HUES64 (cell line): Measurements from ENCODE around the gene SLC6A11.

Experiments used
- H3K27ac ChIP-seq: 2 replicates; pipeline ENCODE4 v1.7.0; 2013; ENCODE audit warnings: low read depth, low read length, inconsistent platforms
- H3K27me3 ChIP-seq: 2 replicates; pipeline ENCODE4 v1.6.1; 2013; ENCODE audit warnings: mild to moderate bottlenecking, low read length; ENCODE audit not compliant: insufficient read depth
- H3K36me3 ChIP-seq: 2 replicates; pipeline ENCODE4 v1.6.1; 2013; ENCODE audit warnings: mild to moderate bottlenecking, low read length; ENCODE audit not compliant: insufficient read depth
- H3K4me1 ChIP-seq: 2 replicates; pipeline ENCODE4 v1.6.1; 2013; ENCODE audit warnings: mild to moderate bottlenecking, low read length, moderate library complexity; ENCODE audit not compliant: insufficient read depth
- H3K4me3 ChIP-seq: 2 replicates; pipeline ENCODE4 v1.5.1; 2013; ENCODE audit warnings: mild to moderate bottlenecking, low read length, moderate library complexity
- H3K9ac ChIP-seq: 2 replicates; pipeline ENCODE4 v1.6.1; 2013; ENCODE audit warnings: mild to moderate bottlenecking, low read depth, low read length
- H3K9me3 ChIP-seq: 2 replicates; pipeline ENCODE4 v1.6.1; 2013; ENCODE audit warnings: low read depth, low read length; ENCODE audit not compliant: insufficient read depth
- WGBS: fragments of 150-250, 120-280 bp; methylation state at CpG from one replicate; pipeline ENCODE4 v1.1.7; 2013; ENCODE audit warnings: missing lambda C conversion rate; 5-methylcytosine and 5-hydroxymethylcytosine counted together

Gene SLC6A11

GRCh38 chr3:10867384-10867783 is 51.4 kb downstream of the SLC6A11 start:
- H3K36me3 ChIP-seq = no peaks in the 10 kb centered on the region
- peaks cover 87% of the 10 kb centered on the region for H3K27me3 ChIP-seq
- H3K4me1 ChIP-seq = no peaks in the 10 kb centered on the region
- H3K9ac ChIP-seq = no peak overlapping the region
- no peak overlapping the region for H3K4me3 ChIP-seq
- WGBS = 51% methylated on average over 5 of the region's 5 CpGs
- H3K9me3 ChIP-seq = no peaks in the 10 kb centered on the region
- H3K27ac ChIP-seq = no peak overlapping the region

- WGBS = 74% methylated on average over 6 of the region's 7 CpGs
- H3K4me1 ChIP-seq = no peaks in the 10 kb centered on the region
- peaks cover 89% of the 10 kb centered on the region for H3K27me3 ChIP-seq
- no peak overlapping the region for H3K4me3 ChIP-seq
- H3K9ac ChIP-seq = no peak overlapping the region
- H3K27ac ChIP-seq = no peak overlapping the region
- H3K9me3 ChIP-seq = no peaks in the 10 kb centered on the region
- no peaks in the 10 kb centered on the region for H3K36me3 ChIP-seq
These were observed 53.4 kb downstream of the SLC6A11 start for GRCh38 chr3:10869460-10869859.

- Histone ChIP-seq H3K27ac (no peak overlapping the region), H3K4me3 (no peak overlapping the region), H3K27me3 (peaks cover 92% of the 10 kb centered on the region), H3K9ac (no peak overlapping the region), H3K36me3 (no peaks in the 10 kb centered on the region), H3K9me3 (no peaks in the 10 kb centered on the region), H3K4me1 (no peaks in the 10 kb centered on the region)
- WGBS = 88% methylated on average over 1 of the region's 1 CpG
These were observed 54.3 kb downstream of the SLC6A11 start for GRCh38 chr3:10870296-10870695.

GRCh38 chr3:10873415-10873814 is 57.4 kb downstream of the SLC6A11 start:
- peaks cover 96% of the 10 kb centered on the region for H3K27me3 ChIP-seq
- H3K9ac ChIP-seq = no peak overlapping the region
- H3K4me3 ChIP-seq = no peak overlapping the region
- WGBS = 82% methylated on average over 5 of the region's 5 CpGs
- no peak overlapping the region for H3K27ac ChIP-seq
- no peaks in the 10 kb centered on the region for H3K36me3 ChIP-seq
- H3K4me1 ChIP-seq = no peaks in the 10 kb centered on the region
- no peaks in the 10 kb centered on the region for H3K9me3 ChIP-seq

- Histone ChIP-seq H3K27ac (no peak overlapping the region), H3K9ac (no peak overlapping the region), H3K27me3 (peaks cover 95% of the 10 kb centered on the region), H3K36me3 (no peaks in the 10 kb centered on the region), H3K4me3 (no peak overlapping the region), H3K9me3 (no peaks in the 10 kb centered on the region), H3K4me1 (no peaks in the 10 kb centered on the region)
- WGBS = 83% methylated on average over 3 of the region's 3 CpGs
These were observed 59.9 kb downstream of the SLC6A11 start for GRCh38 chr3:10875914-10876313.

GRCh38 chr3:10876661-10877060 is 60.6 kb downstream of the SLC6A11 start:
- Histone ChIP-seq H3K4me3 (no peak overlapping the region), H3K27me3 (peaks cover 94% of the 10 kb centered on the region), H3K9me3 (no peaks in the 10 kb centered on the region), H3K27ac (no peak overlapping the region), H3K9ac (no peak overlapping the region), H3K36me3 (no peaks in the 10 kb centered on the region), H3K4me1 (no peaks in the 10 kb centered on the region)
- WGBS = 88% methylated on average over 1 of the region's 4 CpGs

GRCh38 chr3:10882851-10883250 is 66.8 kb downstream of the SLC6A11 start:
- no peak overlapping the region for H3K27ac ChIP-seq
- peaks cover 39% of the 10 kb centered on the region for H3K27me3 ChIP-seq
- H3K9me3 ChIP-seq = no peaks in the 10 kb centered on the region
- no peaks in the 10 kb centered on the region for H3K36me3 ChIP-seq
- no peak overlapping the region for H3K9ac ChIP-seq
- 93% methylated on average over 14 of the region's 14 CpGs for WGBS
- H3K4me3 ChIP-seq = no peak overlapping the region
- no peaks in the 10 kb centered on the region for H3K4me1 ChIP-seq

GRCh38 chr3:10883478-10884234 is 67.6 kb downstream of the SLC6A11 start:
- H3K9me3 ChIP-seq = no peaks in the 10 kb centered on the region
- H3K4me3 ChIP-seq = no peak overlapping the region
- no peak overlapping the region for H3K9ac ChIP-seq
- H3K27me3 ChIP-seq = peaks cover 34% of the 10 kb centered on the region
- no peaks in the 10 kb centered on the region for H3K4me1 ChIP-seq
- H3K27ac ChIP-seq = no peak overlapping the region
- no peaks in the 10 kb centered on the region for H3K36me3 ChIP-seq
- WGBS = 88% methylated on average over 7 of the region's 7 CpGs

GRCh38 chr3:10887015-10887414 is 71.0 kb downstream of the SLC6A11 start:
- H3K27ac ChIP-seq = no peak overlapping the region
- H3K36me3 ChIP-seq = no peaks in the 10 kb centered on the region
- no peak overlapping the region for H3K4me3 ChIP-seq
- H3K27me3 ChIP-seq = peaks cover 4% of the 10 kb centered on the region
- 90% methylated on average over 1 of the region's 1 CpG for WGBS
- peaks cover 12% of the 10 kb centered on the region; the same call in 1 of the 2 replicates for H3K9me3 ChIP-seq
- no peak overlapping the region for H3K9ac ChIP-seq
- H3K4me1 ChIP-seq = no peaks in the 10 kb centered on the region

- no peaks in the 10 kb centered on the region for H3K4me1 ChIP-seq
- no peak overlapping the region for H3K27ac ChIP-seq
- H3K4me3 ChIP-seq = no peak overlapping the region
- no peaks in the 10 kb centered on the region for H3K36me3 ChIP-seq
- no peak overlapping the region for H3K9ac ChIP-seq
- H3K9me3 ChIP-seq = peaks cover 12% of the 10 kb centered on the region; the same call in 1 of the 2 replicates
- 87% methylated on average over 3 of the region's 3 CpGs for WGBS
- no peaks in the 10 kb centered on the region; the same call in 1 of the 2 replicates for H3K27me3 ChIP-seq
These were observed 72.6 kb downstream of the SLC6A11 start for GRCh38 chr3:10888518-10889090.

GRCh38 chr3:10889206-10889960 is 73.4 kb downstream of the SLC6A11 start:
- Histone ChIP-seq H3K4me1 (no peaks in the 10 kb centered on the region), H3K36me3 (no peaks in the 10 kb centered on the region), H3K27ac (no peak overlapping the region), H3K9me3 (peaks cover 12% of the 10 kb centered on the region; the same call in 1 of the 2 replicates), H3K4me3 (no peak overlapping the region), H3K9ac (no peak overlapping the region), H3K27me3 (no peaks in the 10 kb centered on the region; the same call in 1 of the 2 replicates)
- WGBS = 95% methylated on average over 2 of the region's 2 CpGs
